RPMI8226 (cell line): ENCODE data around the gene SIPA1.
"Not testable (repeated sequence)": the region's sequence is repeated elsewhere in the genome, so short reads cannot be mapped to it uniquely, and the experiment has no call there.

Experiments
- DNase-seq: peaks from one replicate; pipeline ENCODE4 v3.0.0-alpha.2; 2015

Gene SIPA1

GRCh38 chr11:65661599-65662246 lies 23.8 kb downstream of the SIPA1 start:
- no peak for DNase-seq

GRCh38 chr11:65662247-65662798 lies 24.4 kb downstream of the SIPA1 start:
- no peak for DNase-seq

- peak; percentile 96 for DNase-seq
Observed at GRCh38 chr11:65662799-65663638, 25.1 kb downstream of the SIPA1 start, which contains the start of gene RELA. RELA (minus strand) TSS chr11:65662916; CDS start chr11:65662832, 84 bp downstream.

- peak; percentile 57 for DNase-seq
Observed at GRCh38 chr11:65663639-65664200, 25.8 kb downstream of the SIPA1 start.

GRCh38 chr11:65672180-65672860 lies 34.4 kb downstream of the SIPA1 start:
- DNase-seq, result no peak

GRCh38 chr11:65672982-65673381 lies 35.1 kb downstream of the SIPA1 start:
- DNase-seq, result no peak

GRCh38 chr11:65680192-65680743 lies 42.4 kb downstream of the SIPA1 start:
- DNase-seq, result no peak

GRCh38 chr11:65683480-65683879 lies 45.6 kb downstream of the SIPA1 start:
- not testable (repeated sequence) for DNase-seq

- DNase-seq, result no peak
Observed at GRCh38 chr11:65685981-65686380, 48.1 kb downstream of the SIPA1 start.

GRCh38 chr11:65691847-65692246 lies 53.9 kb downstream of the SIPA1 start:
- not testable (repeated sequence) for DNase-seq

- no peak for DNase-seq
Observed at GRCh38 chr11:65692367-65692766, 54.5 kb downstream of the SIPA1 start.

- no peak for DNase-seq
Observed at GRCh38 chr11:65695459-65696241, 57.7 kb downstream of the SIPA1 start.

GRCh38 chr11:65696802-65697552 lies 59.1 kb downstream of the SIPA1 start:
- DNase-seq, result no peak

GRCh38 chr11:65698205-65698604 lies 60.3 kb downstream of the SIPA1 start:
- no peak for DNase-seq

GRCh38 chr11:65699306-65699705 lies 61.4 kb downstream of the SIPA1 start:
- DNase-seq, result no peak

GRCh38 chr11:65700399-65700798 lies 62.5 kb downstream of the SIPA1 start:
- no peak for DNase-seq
